Suprapubic skin (tissue), 4 donors: ENCODE results near the gene KRT81.

Experiments used
- EP300 ChIP-seq: sonication (generic); formaldehyde crosslinking; IDR thresholded peaks from one replicate; pipeline ENCODE4 v1.6.1; 2017; ENCODE audit warnings: antibody characterized with exemption
- POLR2A ChIP-seq, 2 donors: fragments of 450-650 bp; IDR thresholded peaks; one replicate each; pipeline ENCODE4 v1.6.1; 2017; ENCODE audit warnings: antibody characterized with exemption in 2 of 2, mild to moderate bottlenecking in 2 of 2, moderate library complexity in 2 of 2
- POLR2AphosphoS5 ChIP-seq, 3 donors: sonication (generic); formaldehyde crosslinking; IDR thresholded peaks; one replicate each; pipeline ENCODE4 v1.6.1; 2017; ENCODE audit warnings: antibody characterized with exemption in 3 of 3
- TF ChIP-seq, protein P1 (sequence below), 2 donors: fragments of 200-600 bp in 1 of 2; fragments of 450-650 bp in 1 of 2; sonication (generic) in 1 of 2; IDR thresholded peaks; one replicate each; pipeline ENCODE4 v1.5.1; 2016 to 2019; ENCODE audit warnings: antibody characterized with exemption in 2 of 2, mild to moderate bottlenecking in 1 of 2, moderate library complexity in 1 of 2

- TF ChIP-seq, protein P1, sequence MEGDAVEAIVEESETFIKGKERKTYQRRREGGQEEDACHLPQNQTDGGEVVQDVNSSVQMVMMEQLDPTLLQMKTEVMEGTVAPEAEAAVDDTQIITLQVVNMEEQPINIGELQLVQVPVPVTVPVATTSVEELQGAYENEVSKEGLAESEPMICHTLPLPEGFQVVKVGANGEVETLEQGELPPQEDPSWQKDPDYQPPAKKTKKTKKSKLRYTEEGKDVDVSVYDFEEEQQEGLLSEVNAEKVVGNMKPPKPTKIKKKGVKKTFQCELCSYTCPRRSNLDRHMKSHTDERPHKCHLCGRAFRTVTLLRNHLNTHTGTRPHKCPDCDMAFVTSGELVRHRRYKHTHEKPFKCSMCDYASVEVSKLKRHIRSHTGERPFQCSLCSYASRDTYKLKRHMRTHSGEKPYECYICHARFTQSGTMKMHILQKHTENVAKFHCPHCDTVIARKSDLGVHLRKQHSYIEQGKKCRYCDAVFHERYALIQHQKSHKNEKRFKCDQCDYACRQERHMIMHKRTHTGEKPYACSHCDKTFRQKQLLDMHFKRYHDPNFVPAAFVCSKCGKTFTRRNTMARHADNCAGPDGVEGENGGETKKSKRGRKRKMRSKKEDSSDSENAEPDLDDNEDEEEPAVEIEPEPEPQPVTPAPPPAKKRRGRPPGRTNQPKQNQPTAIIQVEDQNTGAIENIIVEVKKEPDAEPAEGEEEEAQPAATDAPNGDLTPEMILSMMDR (IDR thresholded peaks at IDR 0.05): no peak
- TF ChIP-seq POLR2AphosphoS5 (IDR thresholded peaks at IDR 0.05) (no peak), POLR2A (IDR thresholded peaks at IDR 0.05) (no peak), EP300 (no peak)
Observed at GRCh38 chr12:52294803-52295202, 3.5 kb upstream of the KRT81 start.
